Activated CD8-positive, alpha-beta T cell treated with anti-CD3 and anti-CD28 coated beads, Interleukin-2, amount 10 ng/mL, durations not matched to agents 7 days and 5 days (primary cell): Measurements from ENCODE around the gene C3orf52. TPM values are rescaled to one million over a fixed set of nuclear protein-coding genes. Genes with fewer than 3 reads are reported as not detected.
A peak's percentile ranks its signal among the peaks of the same experiment; 100 is the strongest.

Experiments used
- ATAC-seq: fragments of 150-1000 bp; cut with Tn5 transposase; one replicate; pipeline ENCODE4 v1.10.0; 2021; ENCODE audit warnings: moderate library complexity
- CTCF ChIA-PET: fragments of 350-600 bp; sonication (Branson Sonifier 250); formaldehyde crosslinking; loops from one replicate; lab custom pipeline; 2021; ENCODE audit warnings: antibody characterized with exemption; lab: Charles Lee
- POLR2A ChIA-PET: fragments of 350-600 bp; sonication (Branson Sonifier 250); formaldehyde crosslinking; loops from one replicate; lab custom pipeline; 2021; ENCODE audit warnings: antibody characterized with exemption; lab: Charles Lee
- DNase-seq: peaks from one replicate; pipeline ENCODE4 v3.0.0-alpha.2; 2020
- H3K27ac Mint-ChIP-seq: one replicate; pipeline ENCODE4 v1.8.0; 2021; ENCODE audit warnings: mild to moderate bottlenecking, mixed read lengths
- H3K27me3 Mint-ChIP-seq: one replicate; pipeline ENCODE4 v1.8.0; 2021; ENCODE audit warnings: low read depth, mixed read lengths
- H3K36me3 Mint-ChIP-seq: one replicate; pipeline ENCODE4 v1.8.0; 2021; ENCODE audit warnings: low read depth, mixed read lengths
- H3K4me1 Mint-ChIP-seq: one replicate; pipeline ENCODE4 v1.8.0; 2021; ENCODE audit warnings: low read depth, mixed read lengths
- H3K4me3 Mint-ChIP-seq: one replicate; pipeline ENCODE4 v1.8.0; 2021; ENCODE audit warnings: mild to moderate bottlenecking, mixed read lengths
- H3K9me3 Mint-ChIP-seq: one replicate; pipeline ENCODE4 v1.8.0; 2022; ENCODE audit warnings: mixed read lengths; ENCODE audit not compliant: insufficient read depth
- total RNA-seq, 2 experiments: library from RNA; stranded (reverse); gene quantifications; one replicate each; pipeline ENCODE4 v1.2.3, GENCODE V29; 2021

The C3orf52 gene
- total RNA-seq, 2 experiments from 2014 or later: 2.3 to 2.5 TPM

GRCh38 chr3:112131111-112131510, 44.9 kb downstream of the C3orf52 start:
- ChIA-PET POLR2A (interaction anchor here (0.8 kb wide), 1 partner anchor 16 kb away, joined by 4 read pairs; no protein-coding TSS in a partner anchor), CTCF (interaction anchor here (2.2 kb wide), 1 partner anchor 12 kb away, joined by 5 read pairs; no protein-coding TSS in a partner anchor)
- no peak for DNase-seq
- no peaks in the 10 kb centered on the region for H3K27me3 Mint-ChIP-seq
- no peak overlapping the region for H3K27ac Mint-ChIP-seq
- no peak for ATAC-seq
- H3K4me3 Mint-ChIP-seq: no peak overlapping the region
- H3K36me3 Mint-ChIP-seq: peaks cover 10% of the 10 kb centered on the region
- H3K9me3 Mint-ChIP-seq: no peaks in the 10 kb centered on the region
- H3K4me1 Mint-ChIP-seq: peaks cover 81% of the 10 kb centered on the region

GRCh38 chr3:112132088-112132487, 45.9 kb downstream of the C3orf52 start:
- Mint-ChIP-seq H3K9me3 (no peaks in the 10 kb centered on the region), H3K4me3 (peak overlapping the region; percentile 76), H3K36me3 (peaks cover 7% of the 10 kb centered on the region), H3K27ac (peak overlapping the region; percentile 14), H3K27me3 (no peaks in the 10 kb centered on the region), H3K4me1 (peaks cover 72% of the 10 kb centered on the region)
- DNase-seq (no peak), ATAC-seq (no peak)
- ChIA-PET POLR2A (interaction anchor here (1.0 kb wide), 1 partner anchor 15 kb away, joined by 6 read pairs; no protein-coding TSS in a partner anchor), CTCF (interaction anchor here (1.1 to 3.0 kb wide), 5 partner anchors 17 to 388 kb away, joined by 3 to 25 read pairs (median 5); partner anchors contain the start of gene SLC9C1)

- DNase-seq: no peak
- H3K4me3 Mint-ChIP-seq: peak overlapping the region; percentile 76
- no peaks in the 10 kb centered on the region for H3K9me3 Mint-ChIP-seq
- no peaks in the 10 kb centered on the region for H3K27me3 Mint-ChIP-seq
- peak overlapping the region; percentile 83 for H3K27ac Mint-ChIP-seq
- H3K4me1 Mint-ChIP-seq: peaks cover 70% of the 10 kb centered on the region
- peak; percentile 13 for ATAC-seq
- ChIA-PET CTCF (interaction anchor here (0.7 to 3.0 kb wide), 6 partner anchors 18 to 387 kb away, joined by 3 to 25 read pairs (median 4); partner anchors contain the start of gene SLC9C1), POLR2A (interaction anchor here (0.6 to 1.0 kb wide), 2 partner anchors 15 to 410 kb away, joined by 3 to 6 read pairs; no protein-coding TSS in a partner anchor)
- H3K36me3 Mint-ChIP-seq: peaks cover 7% of the 10 kb centered on the region
Measured at GRCh38 chr3:112132554-112132953, 46.4 kb downstream of the C3orf52 start.

GRCh38 chr3:112132975-112133448, 46.8 kb downstream of the C3orf52 start, which contains the start of gene GCSAM:
Gene GCSAM, minus strand, starts transcription at chr3:112133248. Its CDS starts 128 bp downstream, at chr3:112133120.
- POLR2A ChIA-PET: interaction anchor here (0.5 to 1.0 kb wide), 4 partner anchors 8 to 410 kb away, joined by 3 to 6 read pairs (median 3); no protein-coding TSS in a partner anchor
- Mint-ChIP-seq H3K27me3 (no peaks in the 10 kb centered on the region), H3K4me3 (peak within 1 kb of the TSS; percentile 76), H3K36me3 (peaks cover 7% of the 10 kb centered on the region), H3K4me1 (peaks cover 66% of the 10 kb centered on the region), H3K9me3 (no peaks in the 10 kb centered on the region), H3K27ac (peak within 1 kb of the TSS; percentile 83)
- CTCF ChIA-PET: interaction anchor here (0.7 to 3.0 kb wide), 7 partner anchors 18 to 387 kb away, joined by 3 to 25 read pairs (median 4); partner anchors contain the start of gene SLC9C1
- DNase-seq: peak; percentile 68
- peak; percentile 76 for ATAC-seq

GRCh38 chr3:112133626-112134334, 47.6 kb downstream of the C3orf52 start:
- CTCF ChIA-PET: interaction anchor here (1.4 to 3.0 kb wide), 4 partner anchors 19 to 188 kb away, joined by 3 to 25 read pairs (median 4); partner anchors contain the start of gene SLC9C1
- Mint-ChIP-seq H3K27me3 (no peaks in the 10 kb centered on the region), H3K4me3 (peak overlapping the region; percentile 76), H3K9me3 (no peaks in the 10 kb centered on the region), H3K4me1 (peaks cover 58% of the 10 kb centered on the region), H3K36me3 (peaks cover 3% of the 10 kb centered on the region), H3K27ac (peak overlapping the region; percentile 83)
- DNase-seq (no peak), ATAC-seq (no peak)
- POLR2A ChIA-PET: interaction anchor here (0.5 to 0.6 kb wide), 2 partner anchors 9 to 186 kb away, joined by 3 read pairs; no protein-coding TSS in a partner anchor

GRCh38 chr3:112134335-112135124, 48.3 kb downstream of the C3orf52 start:
- Mint-ChIP-seq H3K27me3 (no peaks in the 10 kb centered on the region), H3K27ac (no peak overlapping the region), H3K4me3 (no peak overlapping the region), H3K36me3 (peaks cover 3% of the 10 kb centered on the region), H3K9me3 (no peaks in the 10 kb centered on the region), H3K4me1 (peaks cover 51% of the 10 kb centered on the region)
- DNase-seq: no peak
- ChIA-PET CTCF (interaction anchor here (1.4 to 3.1 kb wide), 3 partner anchors 23 to 365 kb away, joined by 3 to 25 read pairs (median 14); partner anchors contain the start of genes BTLA and SLC9C1), POLR2A (no interaction called here)
- peak; percentile 37 for ATAC-seq

- Mint-ChIP-seq H3K27ac (no peak overlapping the region), H3K4me3 (no peak overlapping the region), H3K9me3 (no peaks in the 10 kb centered on the region), H3K36me3 (no peaks in the 10 kb centered on the region), H3K27me3 (no peaks in the 10 kb centered on the region), H3K4me1 (peaks cover 38% of the 10 kb centered on the region)
- ChIA-PET POLR2A (interaction anchor here (1.2 kb wide), 1 partner anchor 11 kb away, joined by 3 read pairs; no protein-coding TSS in a partner anchor), CTCF (interaction anchor here (0.9 to 5.1 kb wide), 14 partner anchors 8 to 384 kb away, joined by 3 to 35 read pairs (median 4); partner anchors contain the start of genes BTLA and SLC9C1)
- DNase-seq: no peak
- ATAC-seq: no peak
Measured at GRCh38 chr3:112136046-112136445, 49.9 kb downstream of the C3orf52 start.

GRCh38 chr3:112136959-112137693, 50.9 kb downstream of the C3orf52 start:
- Mint-ChIP-seq H3K27ac (no peak overlapping the region), H3K36me3 (no peaks in the 10 kb centered on the region), H3K4me3 (no peak overlapping the region), H3K9me3 (no peaks in the 10 kb centered on the region), H3K27me3 (no peaks in the 10 kb centered on the region), H3K4me1 (peaks cover 36% of the 10 kb centered on the region)
- ChIA-PET CTCF (interaction anchor here (0.5 to 5.1 kb wide), 22 partner anchors 8 to 383 kb away, joined by 3 to 35 read pairs (median 5); partner anchors contain the start of genes BTLA, CD200 and SLC9C1), POLR2A (no interaction called here)
- DNase-seq (peak; percentile 67), ATAC-seq (no peak)

- Mint-ChIP-seq H3K36me3 (no peaks in the 10 kb centered on the region), H3K4me1 (peaks cover 30% of the 10 kb centered on the region), H3K27ac (no peak overlapping the region), H3K9me3 (no peaks in the 10 kb centered on the region), H3K27me3 (no peaks in the 10 kb centered on the region), H3K4me3 (no peak overlapping the region)
- POLR2A ChIA-PET: no interaction called here
- CTCF ChIA-PET: interaction anchor here (0.7 to 5.1 kb wide), 20 partner anchors 9 to 382 kb away, joined by 3 to 35 read pairs (median 6); partner anchors contain the start of genes BTLA, CD200 and SLC9C1
- ATAC-seq (no peak), DNase-seq (no peak)
Measured at GRCh38 chr3:112137781-112138180, 51.6 kb downstream of the C3orf52 start.

- ATAC-seq (no peak), DNase-seq (no peak)
- Mint-ChIP-seq H3K36me3 (peaks cover 2% of the 10 kb centered on the region), H3K27me3 (no peaks in the 10 kb centered on the region), H3K4me1 (peaks cover 26% of the 10 kb centered on the region), H3K9me3 (no peaks in the 10 kb centered on the region), H3K27ac (no peak overlapping the region), H3K4me3 (no peak overlapping the region)
- POLR2A ChIA-PET: no interaction called here
- CTCF ChIA-PET: interaction anchor here (0.7 to 5.1 kb wide), 16 partner anchors 9 to 382 kb away, joined by 3 to 35 read pairs (median 5); partner anchors contain the start of genes CD200 and SLC9C1
Measured at GRCh38 chr3:112138219-112138969, 52.2 kb downstream of the C3orf52 start.
